Chondrocyte (in vitro differentiated cells): ENCODE data around the gene TMPRSS12. TPM values are rescaled to one million over a fixed set of nuclear protein-coding genes. Genes with fewer than 3 reads are reported as not detected.
"Not testable (repeated sequence)": the region's sequence is repeated elsewhere in the genome, so short reads cannot be mapped to it uniquely, and the experiment has no call there.

ENCODE experiments used
- DNase-seq: peaks from one replicate; pipeline ENCODE4 v3.0.0; 2021; ENCODE audit warnings: mixed read lengths, low spot score
- H3K27ac Mint-ChIP-seq: one replicate; pipeline ENCODE4 v1.8.0; 2021; ENCODE audit warnings: mild to moderate bottlenecking, moderate library complexity, mixed read lengths; ENCODE audit not compliant: unreplicated experiment
- H3K27me3 Mint-ChIP-seq: 2 replicates; pipeline ENCODE4 v1.8.0; 2021; ENCODE audit warnings: low read depth, mixed read lengths
- H3K36me3 Mint-ChIP-seq: 2 replicates; pipeline ENCODE4 v1.8.0; 2021; ENCODE audit warnings: low read depth, mixed read lengths
- H3K4me1 Mint-ChIP-seq: 2 replicates; pipeline ENCODE4 v1.8.0; 2021; ENCODE audit warnings: low read depth, mild to moderate bottlenecking, mixed read lengths
- H3K4me3 Mint-ChIP-seq: one replicate; pipeline ENCODE4 v1.8.0; 2021; ENCODE audit warnings: mild to moderate bottlenecking, moderate library complexity, mixed read lengths; ENCODE audit not compliant: unreplicated experiment
- H3K9me3 Mint-ChIP-seq: 2 replicates; pipeline ENCODE4 v1.8.0; 2021; ENCODE audit warnings: low read depth, mixed read lengths
- total RNA-seq: library from RNA; stranded (reverse); gene quantifications from 3 replicates; pipeline ENCODE4 v1.2.1, GENCODE V29; 2021
- TF ChIP-seq, protein P1 (sequence below): fragments of 200-600 bp; sonication (generic); IDR thresholded peaks from 2 replicates; pipeline ENCODE4 v1.5.0; 2021; ENCODE audit warnings: antibody characterized with exemption, mild to moderate bottlenecking, moderate library complexity

TMPRSS12 gene
- total RNA-seq, 1 donor from 2014 or later: not detected

DNA sequence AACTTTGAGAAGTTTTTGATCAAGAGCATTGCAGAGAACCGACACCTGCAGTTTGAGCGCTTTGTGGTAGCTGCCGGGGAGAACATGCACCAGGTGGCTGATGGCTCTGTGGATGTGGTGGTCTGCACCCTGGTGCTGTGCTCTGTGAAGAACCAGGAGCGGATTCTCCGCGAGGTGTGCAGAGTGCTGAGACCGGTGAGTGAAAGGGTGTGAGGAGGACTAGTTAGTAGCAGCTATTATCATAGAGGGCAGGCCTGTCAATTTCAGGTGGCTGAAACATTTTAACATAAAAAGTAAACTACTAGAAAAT is 82.6 kb downstream of the TMPRSS12 start:
- no peaks in the 10 kb centered on the region for H3K9me3 Mint-ChIP-seq
- no peak overlapping the region for H3K27ac Mint-ChIP-seq
- H3K4me1 Mint-ChIP-seq: peaks cover 43% of the 10 kb centered on the region
- no peak for DNase-seq
- H3K27me3 Mint-ChIP-seq: no peaks in the 10 kb centered on the region
- no peaks in the 10 kb centered on the region for H3K36me3 Mint-ChIP-seq
- TF ChIP-seq, protein P1, sequence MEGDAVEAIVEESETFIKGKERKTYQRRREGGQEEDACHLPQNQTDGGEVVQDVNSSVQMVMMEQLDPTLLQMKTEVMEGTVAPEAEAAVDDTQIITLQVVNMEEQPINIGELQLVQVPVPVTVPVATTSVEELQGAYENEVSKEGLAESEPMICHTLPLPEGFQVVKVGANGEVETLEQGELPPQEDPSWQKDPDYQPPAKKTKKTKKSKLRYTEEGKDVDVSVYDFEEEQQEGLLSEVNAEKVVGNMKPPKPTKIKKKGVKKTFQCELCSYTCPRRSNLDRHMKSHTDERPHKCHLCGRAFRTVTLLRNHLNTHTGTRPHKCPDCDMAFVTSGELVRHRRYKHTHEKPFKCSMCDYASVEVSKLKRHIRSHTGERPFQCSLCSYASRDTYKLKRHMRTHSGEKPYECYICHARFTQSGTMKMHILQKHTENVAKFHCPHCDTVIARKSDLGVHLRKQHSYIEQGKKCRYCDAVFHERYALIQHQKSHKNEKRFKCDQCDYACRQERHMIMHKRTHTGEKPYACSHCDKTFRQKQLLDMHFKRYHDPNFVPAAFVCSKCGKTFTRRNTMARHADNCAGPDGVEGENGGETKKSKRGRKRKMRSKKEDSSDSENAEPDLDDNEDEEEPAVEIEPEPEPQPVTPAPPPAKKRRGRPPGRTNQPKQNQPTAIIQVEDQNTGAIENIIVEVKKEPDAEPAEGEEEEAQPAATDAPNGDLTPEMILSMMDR: no peak
- peak overlapping the region; percentile 68 for H3K4me3 Mint-ChIP-seq

DNA sequence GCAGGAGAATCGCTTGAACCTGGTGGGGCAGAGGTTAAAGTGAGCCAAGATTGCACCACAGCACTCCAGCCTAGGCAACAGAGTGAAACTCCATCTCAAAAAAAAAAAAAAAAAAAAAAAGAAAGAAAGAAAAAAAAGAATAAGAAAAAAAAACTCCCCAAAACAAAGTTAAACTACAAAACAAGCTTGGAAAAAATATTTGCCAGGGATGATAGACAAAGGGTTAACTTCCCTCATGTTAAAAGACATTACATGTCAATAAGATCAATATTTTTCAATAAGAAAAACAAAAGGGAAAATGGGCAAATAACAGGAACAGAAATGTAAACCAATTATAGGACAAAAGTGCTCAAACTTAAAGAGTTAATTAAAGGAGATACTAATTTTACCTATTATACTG is 83.2 kb downstream of the TMPRSS12 start:
- TF ChIP-seq, protein P1: no peak
- peaks cover 43% of the 10 kb centered on the region for H3K4me1 Mint-ChIP-seq
- DNase-seq: no peak
- no peak overlapping the region for H3K27ac Mint-ChIP-seq
- no peaks in the 10 kb centered on the region for H3K36me3 Mint-ChIP-seq
- no peak overlapping the region for H3K4me3 Mint-ChIP-seq
- H3K27me3 Mint-ChIP-seq: no peaks in the 10 kb centered on the region
- H3K9me3 Mint-ChIP-seq: no peaks in the 10 kb centered on the region

DNA sequence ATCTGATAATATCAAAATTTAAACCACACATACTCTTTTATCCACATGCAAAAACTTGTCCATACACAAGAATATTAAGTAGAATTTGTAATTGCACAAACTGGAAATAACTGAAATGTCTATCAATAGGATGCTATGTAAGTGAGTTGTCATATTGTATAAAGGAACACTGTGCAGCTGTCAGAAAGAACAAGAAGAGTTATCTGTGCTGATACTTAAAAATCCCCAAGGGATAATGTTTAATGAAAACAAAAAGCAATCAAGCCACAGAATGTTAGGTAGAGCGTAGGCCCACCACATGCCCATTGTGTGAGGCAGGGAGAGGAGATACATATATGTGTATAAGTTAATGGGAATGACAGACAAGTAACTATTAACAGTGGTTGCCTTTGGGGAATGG is 83.7 kb downstream of the TMPRSS12 start:
- no peak overlapping the region for H3K27ac Mint-ChIP-seq
- H3K4me3 Mint-ChIP-seq: peak overlapping the region; percentile 35
- H3K9me3 Mint-ChIP-seq: no peaks in the 10 kb centered on the region
- no peak for DNase-seq
- H3K4me1 Mint-ChIP-seq: peaks cover 43% of the 10 kb centered on the region
- no peaks in the 10 kb centered on the region for H3K27me3 Mint-ChIP-seq
- TF ChIP-seq, protein P1: no peak
- no peaks in the 10 kb centered on the region for H3K36me3 Mint-ChIP-seq

DNA sequence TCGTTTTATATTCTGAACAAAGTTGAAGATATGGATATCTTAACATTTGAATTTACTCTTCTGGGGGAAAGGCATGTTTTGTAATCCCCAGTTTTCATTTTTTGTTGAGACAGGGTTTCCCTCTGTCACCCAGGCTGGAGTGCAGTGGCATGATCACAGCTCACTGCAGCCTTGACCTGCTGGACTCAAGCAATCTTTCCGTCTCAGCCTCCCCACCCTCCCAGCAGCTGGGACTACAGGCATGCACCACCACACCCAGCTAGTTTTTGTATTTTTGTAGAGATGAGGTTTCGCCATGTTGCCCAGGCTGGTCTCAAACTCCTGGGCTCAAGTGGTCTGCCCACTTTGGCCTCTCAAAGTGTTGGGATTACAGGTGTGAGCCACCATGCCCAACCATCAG is 84.2 kb downstream of the TMPRSS12 start:
- not testable (repeated sequence) for H3K27me3 Mint-ChIP-seq, H3K9me3 Mint-ChIP-seq, H3K36me3 Mint-ChIP-seq, DNase-seq, H3K27ac Mint-ChIP-seq
- peaks cover 43% of the 10 kb centered on the region for H3K4me1 Mint-ChIP-seq
- H3K4me3 Mint-ChIP-seq: peak overlapping the region; percentile 12

DNA sequence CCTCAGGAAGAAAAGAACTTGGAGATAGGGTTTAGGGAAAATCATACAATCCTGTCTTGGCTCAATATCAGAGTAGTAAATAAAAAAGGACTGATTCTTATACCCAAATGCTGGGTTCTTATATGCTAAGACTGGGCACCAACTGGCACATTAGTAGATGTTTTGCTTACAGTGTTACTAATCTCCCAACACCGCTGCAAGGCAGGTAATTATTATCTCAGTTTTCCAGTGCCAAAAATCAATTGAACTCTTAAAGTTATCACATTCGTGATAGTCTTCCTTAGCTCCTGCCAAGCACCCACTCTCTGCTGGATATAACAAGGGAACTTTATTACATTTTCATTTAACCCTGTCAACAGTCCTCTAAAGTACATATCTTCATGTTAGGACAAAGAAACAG is 84.6 kb downstream of the TMPRSS12 start:
- H3K9me3 Mint-ChIP-seq: no peaks in the 10 kb centered on the region
- TF ChIP-seq, protein P1: no peak
- no peak overlapping the region for H3K27ac Mint-ChIP-seq
- no peaks in the 10 kb centered on the region for H3K36me3 Mint-ChIP-seq
- no peak overlapping the region for H3K4me3 Mint-ChIP-seq
- no peak for DNase-seq
- peaks cover 42% of the 10 kb centered on the region for H3K4me1 Mint-ChIP-seq
- H3K27me3 Mint-ChIP-seq: no peaks in the 10 kb centered on the region

DNA sequence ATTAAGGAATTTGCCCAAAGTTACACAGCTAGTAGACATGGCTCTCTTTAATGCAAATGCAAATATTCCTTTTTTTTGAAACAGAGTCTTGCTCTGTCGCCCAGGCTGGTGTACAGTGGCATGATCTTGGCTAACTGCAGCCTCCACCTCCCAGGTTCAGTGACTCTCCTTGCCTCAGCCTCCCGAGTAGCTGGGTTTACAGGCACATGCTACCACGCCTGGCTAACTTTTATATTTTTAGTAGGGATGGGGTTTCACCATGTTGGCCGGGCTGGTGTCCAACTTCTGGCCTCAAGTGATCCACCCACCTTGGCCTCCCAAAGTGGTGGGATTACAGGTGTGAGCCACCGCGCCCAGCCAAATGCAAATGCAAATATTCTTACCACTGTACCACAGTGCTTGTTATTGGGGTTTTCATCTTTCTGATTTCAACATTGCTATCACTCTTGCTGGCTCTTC is 85.1 kb downstream of the TMPRSS12 start:
- no peaks in the 10 kb centered on the region for H3K36me3 Mint-ChIP-seq
- H3K4me3 Mint-ChIP-seq: no peak overlapping the region
- H3K4me1 Mint-ChIP-seq: peaks cover 40% of the 10 kb centered on the region
- H3K27ac Mint-ChIP-seq: no peak overlapping the region
- H3K9me3 Mint-ChIP-seq: no peaks in the 10 kb centered on the region
- TF ChIP-seq, protein P1: no peak
- no peaks in the 10 kb centered on the region for H3K27me3 Mint-ChIP-seq
- no peak for DNase-seq
